ENCODE data around the gene PRKCB.

- TF ChIP-seq, protein P1, sequence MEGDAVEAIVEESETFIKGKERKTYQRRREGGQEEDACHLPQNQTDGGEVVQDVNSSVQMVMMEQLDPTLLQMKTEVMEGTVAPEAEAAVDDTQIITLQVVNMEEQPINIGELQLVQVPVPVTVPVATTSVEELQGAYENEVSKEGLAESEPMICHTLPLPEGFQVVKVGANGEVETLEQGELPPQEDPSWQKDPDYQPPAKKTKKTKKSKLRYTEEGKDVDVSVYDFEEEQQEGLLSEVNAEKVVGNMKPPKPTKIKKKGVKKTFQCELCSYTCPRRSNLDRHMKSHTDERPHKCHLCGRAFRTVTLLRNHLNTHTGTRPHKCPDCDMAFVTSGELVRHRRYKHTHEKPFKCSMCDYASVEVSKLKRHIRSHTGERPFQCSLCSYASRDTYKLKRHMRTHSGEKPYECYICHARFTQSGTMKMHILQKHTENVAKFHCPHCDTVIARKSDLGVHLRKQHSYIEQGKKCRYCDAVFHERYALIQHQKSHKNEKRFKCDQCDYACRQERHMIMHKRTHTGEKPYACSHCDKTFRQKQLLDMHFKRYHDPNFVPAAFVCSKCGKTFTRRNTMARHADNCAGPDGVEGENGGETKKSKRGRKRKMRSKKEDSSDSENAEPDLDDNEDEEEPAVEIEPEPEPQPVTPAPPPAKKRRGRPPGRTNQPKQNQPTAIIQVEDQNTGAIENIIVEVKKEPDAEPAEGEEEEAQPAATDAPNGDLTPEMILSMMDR (IDR thresholded peaks at IDR 0.05) = no peak
- no peak for TF ChIP-seq POLR2A (IDR thresholded peaks at IDR 0.05)
Measured at GRCh38 chr16:24141466-24141865, 305.7 kb downstream of the PRKCB start.
